K562 (cell line): Measurements from ENCODE around the gene SLC22A3. TPM values are rescaled to one million over a fixed set of nuclear protein-coding genes. Genes with fewer than 3 reads are reported as not detected.

Experiments
- ATAC-seq: fragments of 200-7000 bp; cut with Tn5 transposase; 3 replicates; pipeline ENCODE4 v1.9.1; 2020; ENCODE audit warnings: moderate library complexity
- BruUV-seq: library from RNA; stranded (reverse); fragments of 400-500 nt; replicated peaks from 2 replicates; lab custom pipeline; 2021; lab: Mats Ljungman, UMichigan
- CTCF ChIA-PET: fragments of 300-600 bp; formaldehyde crosslinking; extraction: SDS; loops from one replicate; lab custom pipeline; 2021; ENCODE audit warnings: low intra/inter-chr PET ratio; lab: Yijun Ruan, JAX
- POLR2A ChIA-PET: fragments of 300-600, 350-650 bp; sonication (Branson Sonifier 250); formaldehyde crosslinking; extraction: SDS; loops from one replicate; lab custom pipeline; 2021; ENCODE audit warnings: antibody characterized with exemption, inconsistent platforms; lab: Yijun Ruan, JAX
- DNase-seq, 4 experiments: peaks; one replicate each; pipeline versions ENCODE4 v3.0.0 to v3.0.0-alpha.2; 2011 to 2018; ENCODE audit warnings: low spot score in 3 of 4, mixed read lengths in 3 of 4; ENCODE audit errors: extremely low read depth in 1 of 4
- FAIRE-seq: peaks from 2 replicates; lab custom pipeline; 2011; peaks lifted over from hg19 to GRCh38; lab: Jason Lieb, UNC
- H2AFZ ChIP-seq: 2 replicates; pipeline ENCODE4 v1.6.0; 2011; ENCODE audit warnings: low read depth, low read length, control low read depth, inconsistent platforms
- H3K27ac ChIP-seq: fragments of 200-600 bp; 3 replicates; pipeline ENCODE4 v1.8.0; 2011; ENCODE audit warnings: low read depth, mild to moderate bottlenecking, control low read depth, inconsistent platforms, low read length, moderate library complexity, mixed read lengths; ENCODE audit errors: extremely low read depth
- H3K27me3 ChIP-seq, 2 experiments: fragments of 300-600 bp in 1 of 2; 2 replicates in 1 of 2; 3 replicates in 1 of 2; pipeline versions ENCODE4 v1.6.0 to v1.8.0; 2011; ENCODE audit warnings: inconsistent platforms in 2 of 2, low read length in 2 of 2, mild to moderate bottlenecking in 1 of 2, mixed read lengths in 1 of 2, moderate library complexity in 1 of 2; ENCODE audit not compliant: control insufficient read depth in 2 of 2, insufficient read depth in 2 of 2
- H3K36me3 ChIP-seq: fragments of 300-600 bp; 3 replicates; pipeline ENCODE4 v1.8.0; 2011; ENCODE audit warnings: mild to moderate bottlenecking, low read length, inconsistent platforms; ENCODE audit not compliant: control insufficient read depth, insufficient read depth
- H3K4me1 ChIP-seq, 2 experiments: fragments of 200-600 bp in 1 of 2; replicated peaks in 1 of 2; 2 replicates in 1 of 2; 3 replicates in 1 of 2; pipeline versions ENCODE4 v1.5.1 to v1.8.0; 2011; ENCODE audit warnings: inconsistent platforms in 2 of 2, low read length in 2 of 2, mild to moderate bottlenecking in 1 of 2, mixed read lengths in 1 of 2, moderate library complexity in 1 of 2; ENCODE audit not compliant: control insufficient read depth in 2 of 2, insufficient read depth in 2 of 2
- H3K4me2 ChIP-seq: 2 replicates; pipeline ENCODE4 v1.6.1; 2011; ENCODE audit warnings: low read length, control low read depth, inconsistent platforms, mixed read lengths; ENCODE audit not compliant: insufficient read depth
- H3K4me3 ChIP-seq: fragments of 200-600 bp; sonication (generic), shearing (Covaris generic); 2 replicates; pipeline ENCODE4 v1.5.1; 2016; ENCODE audit warnings: control low read depth, inconsistent platforms
- H3K79me2 ChIP-seq: fragments of 200-600 bp; 3 replicates; pipeline ENCODE4 v1.8.0; 2011; ENCODE audit warnings: low read length, inconsistent platforms; ENCODE audit not compliant: control insufficient read depth, insufficient read depth
- H3K9ac ChIP-seq, 2 experiments: 2 replicates each; pipeline versions ENCODE4 v1.6.0 to v1.6.1; 2011; ENCODE audit warnings: low read depth in 2 of 2, low read length in 2 of 2, control low read depth in 1 of 2, inconsistent platforms in 1 of 2, mild to moderate bottlenecking in 1 of 2, mixed read lengths in 1 of 2; ENCODE audit not compliant: insufficient read depth in 1 of 2
- H3K9me1 ChIP-seq: one replicate; pipeline ENCODE4 v1.6.0; 2011; ENCODE audit warnings: inconsistent platforms, mild to moderate bottlenecking, low read length, moderate library complexity; ENCODE audit not compliant: control insufficient read depth, insufficient read depth
- H3K9me3 ChIP-seq: replicated peaks from 2 replicates; pipeline ENCODE4 v1.5.1; 2011; ENCODE audit warnings: low read depth, low read length, inconsistent platforms; ENCODE audit not compliant: control insufficient read depth, insufficient read depth
- H4K20me1 ChIP-seq: replicated peaks from 2 replicates; pipeline ENCODE4 v1.6.1; 2011; ENCODE audit warnings: low read length, inconsistent platforms, mixed read lengths; ENCODE audit not compliant: control insufficient read depth, insufficient read depth
- ARNT ChIP-seq, 2 experiments: fragments of 450-650 bp; IDR thresholded peaks; 2 replicates each; pipeline ENCODE4 v1.6.1; 2016; ENCODE audit warnings: mild to moderate bottlenecking in 1 of 2
- CSDE1 ChIP-seq, 2 experiments: fragments of 450-650 bp; IDR thresholded peaks; 2 replicates each; pipeline ENCODE4 v1.6.1; 2016; ENCODE audit warnings: mild to moderate bottlenecking in 1 of 2
- JUNB ChIP-seq: fragments of 450-650 bp; formaldehyde crosslinking; conservative IDR thresholded peaks from 2 replicates; pipeline ENCODE4 v1.4.0; 2020; ENCODE audit warnings: mild to moderate bottlenecking
- MAFF ChIP-seq: IDR thresholded peaks from 2 replicates; pipeline ENCODE4 v1.6.1; 2012; ENCODE audit warnings: low read length, improper control_type of control experiment
- NR0B1 ChIP-seq: fragments of 450-650 bp; IDR thresholded peaks from one replicate; pipeline ENCODE4 v1.6.1; 2018; ENCODE audit warnings: mild to moderate bottlenecking, moderate library complexity; ENCODE audit not compliant: partially characterized antibody
- PHF20 ChIP-seq: fragments of 450-650 bp; IDR thresholded peaks from 2 replicates; pipeline ENCODE4 v1.6.1; 2018; ENCODE audit not compliant: partially characterized antibody
- RBM17 ChIP-seq: fragments of 200-400 bp; formaldehyde crosslinking; IDR thresholded peaks from 2 replicates; pipeline ENCODE4 v1.6.1; 2017; ENCODE audit warnings: low read depth, mild to moderate bottlenecking, low read length, borderline replicate concordance
- RCOR1 ChIP-seq, 2 experiments: IDR thresholded peaks; 2 replicates each; pipeline ENCODE4 v1.6.1; 2012; ENCODE audit warnings: low read depth in 2 of 2, low read length in 2 of 2, borderline replicate concordance in 1 of 2, improper control_type of control experiment in 1 of 2
- SMARCC2 ChIP-seq: fragments of 450-650 bp; IDR thresholded peaks from 2 replicates; pipeline ENCODE4 v1.6.1; 2017; ENCODE audit warnings: antibody characterized with exemption, moderate library complexity, mild to moderate bottlenecking, low read depth
- SPI1 ChIP-seq: IDR thresholded peaks from 2 replicates; pipeline ENCODE4 v1.6.1; 2011; ENCODE audit warnings: low read depth, low read length, control low read depth, borderline replicate concordance
- SRSF7 ChIP-seq: fragments of 200-400 bp; formaldehyde crosslinking; optimal IDR thresholded peaks from 2 replicates; pipeline ENCODE3; 2017; ENCODE audit warnings: mild to moderate bottlenecking, low read depth, low read length
- TGIF2 ChIP-seq: sonication (generic); formaldehyde crosslinking; IDR thresholded peaks from 2 replicates; pipeline ENCODE4 v1.8.1; 2022; ENCODE audit warnings: mild to moderate bottlenecking, missing genetic modification reagents, moderate library complexity
- ZNF124 ChIP-seq: sonication (generic); formaldehyde crosslinking; IDR thresholded peaks from 2 replicates; pipeline ENCODE4 v1.8.1; 2022; ENCODE audit warnings: missing genetic modification reagents
- ZNF146 ChIP-seq: IDR thresholded peaks from one replicate; pipeline ENCODE4 v1.6.1; 2018; ENCODE audit warnings: missing compliant biosample characterization; ENCODE audit not compliant: unreplicated experiment
- ZNF408 ChIP-seq: fragments of 250-450 bp; sonication (Bioruptor Pico); IDR thresholded peaks from 2 replicates; pipeline ENCODE4 v1.4.0; 2020; ENCODE audit warnings: low read depth, mild to moderate bottlenecking, moderate library complexity
- WGBS: fragments of 100-300 bp; shearing (Covaris generic); methylation state at CpG from one replicate; pipeline ENCODE4 v1.1.6; 2016; ENCODE audit warnings: low coverage, mixed read lengths; ENCODE audit not compliant: insufficient coverage; ENCODE audit errors: missing lambda C conversion rate; 5-methylcytosine and 5-hydroxymethylcytosine counted together
- in situ Hi-C: fragments of 300-500 bp; cut with MboI; formaldehyde crosslinking; loops from 4 replicates; pipeline ENCODE4 v1.15.0; 2018; ENCODE audit warnings: inconsistent platforms, mixed read lengths
- intact Hi-C: fragments of 100-400 bp; cut with micrococcal nuclease; formaldehyde crosslinking; loops from 2 replicates; pipeline ENCODE4 v1.14.2; 2022
- polyA plus RNA-seq, 8 experiments: library from polyadenylated mRNA; depleted of rRNA in 4 of 8; stranded (reverse) in 5 of 8; unstranded in 3 of 8; fragments of >200 nt; fragmentation: Nextera tagmentation in 2 of 8; fragmentation: Illumina TruSeq in 1 of 8; extraction: Ambion mirVana in 2 of 8; extraction: Trizol in 1 of 8; gene quantifications; 2 replicates each; pipeline versions ENCODE4 v1.2.1 to v1.2.3, GENCODE V29; 2011 to 2014; ENCODE audit warnings: inconsistent platforms in 1 of 8, missing spikeins in 1 of 8
- total RNA-seq, 7 experiments: library from RNA; depleted of rRNA in 6 of 7; stranded (reverse); fragments of >200 nt in 6 of 7; fragmentation: Illumina TruSeq in 2 of 7; extraction: Trizol in 2 of 7; gene quantifications; 2 replicates each; pipeline versions ENCODE4 v1.2.1 to v1.2.3, GENCODE V29; 2011 to 2021; ENCODE audit warnings: low replicate concordance in 1 of 7
- TF ChIP-seq, protein P1 (sequence below): fragments of 250-450 bp; sonication (Bioruptor Pico); IDR thresholded peaks from 2 replicates; pipeline ENCODE4 v1.4.0; 2020
- TF ChIP-seq, protein P2 (sequence below): fragments of 250-450 bp; sonication (Bioruptor Pico); IDR thresholded peaks from 2 replicates; pipeline ENCODE4 v1.6.1; 2021; ENCODE audit warnings: mild to moderate bottlenecking

Gene SLC22A3
- total and polyA plus RNA-seq, 9 of the 15 experiments (the other 6 are each of a cell fraction or from before 2014, with no cell fraction given) = not detected

DNA sequence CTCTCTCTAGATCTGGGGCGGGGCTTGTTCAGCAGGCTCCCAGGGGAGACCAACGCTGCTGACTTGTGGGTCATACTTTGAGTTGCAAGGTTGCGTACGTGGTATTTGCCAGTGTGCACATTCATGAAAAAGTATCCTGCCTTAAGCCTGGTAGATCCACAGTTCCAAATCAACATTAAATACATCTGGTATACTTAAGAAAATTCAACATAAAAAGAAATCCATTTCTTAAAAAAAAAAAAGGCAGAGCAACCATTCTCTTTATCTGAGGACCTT is 81.4 kb downstream of the SLC22A3 start:
- POLR2A ChIA-PET = no interaction called here
- Histone ChIP-seq H3K27me3 (peaks cover 6 to 10% of the 10 kb centered on the region in 2 experiments), H3K79me2 (no peaks in the 10 kb centered on the region), H3K27ac (no peak overlapping the region), H3K9ac (no peak overlapping the region), H3K4me1 (no peaks in the 10 kb centered on the region), H2AFZ (no peak overlapping the region), H3K4me3 (no peak overlapping the region)
- intact Hi-C loops = no loop called here
- DNase-seq = no peak
- TF ChIP-seq MAFF (no peak), ZNF146 (CRISPR knock-in tag) (no peak), TGIF2 (no peak), JUNB (CRISPR knock-in tag) (no peak), ZNF408 (CRISPR knock-in tag) (no peak), SPI1 (no peak), ZNF124 (no peak), RBM17 (no peak), ARNT (IDR thresholded peaks at IDR 0.05) (no peak), SMARCC2 (no peak), PHF20 (no peak), CSDE1 (IDR thresholded peaks at IDR 0.05) (no peak), NR0B1 (no peak), RCOR1 (IDR thresholded peaks at IDR 0.05; ENCODE audit: borderline replicate concordance in 1 of 2, low read depth in 2 of 2, low read length in 2 of 2) (no peak), SRSF7 (no peak)
- TF ChIP-seq, protein P1, sequence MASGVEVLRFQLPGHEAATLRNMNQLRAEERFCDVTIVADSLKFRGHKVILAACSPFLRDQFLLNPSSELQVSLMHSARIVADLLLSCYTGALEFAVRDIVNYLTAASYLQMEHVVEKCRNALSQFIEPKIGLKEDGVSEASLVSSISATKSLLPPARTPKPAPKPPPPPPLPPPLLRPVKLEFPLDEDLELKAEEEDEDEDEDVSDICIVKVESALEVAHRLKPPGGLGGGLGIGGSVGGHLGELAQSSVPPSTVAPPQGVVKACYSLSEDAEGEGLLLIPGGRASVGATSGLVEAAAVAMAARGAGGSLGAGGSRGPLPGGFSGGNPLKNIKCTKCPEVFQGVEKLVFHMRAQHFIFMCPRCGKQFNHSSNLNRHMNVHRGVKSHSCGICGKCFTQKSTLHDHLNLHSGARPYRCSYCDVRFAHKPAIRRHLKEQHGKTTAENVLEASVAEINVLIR = no peak
- TF ChIP-seq, protein P2, sequence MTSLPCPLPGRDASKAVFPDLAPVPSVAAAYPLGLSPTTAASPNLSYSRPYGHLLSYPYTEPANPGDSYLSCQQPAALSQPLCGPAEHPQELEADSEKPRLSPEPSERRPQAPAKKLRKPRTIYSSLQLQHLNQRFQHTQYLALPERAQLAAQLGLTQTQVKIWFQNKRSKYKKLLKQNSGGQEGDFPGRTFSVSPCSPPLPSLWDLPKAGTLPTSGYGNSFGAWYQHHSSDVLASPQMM (CRISPR knock-in tag) = no peak
- TF ChIP-seq, all 486 proteins: peak for 0
- no TSS peak for BruUV-seq
- no peaks in the 10 kb centered on the region for H4K20me1 ChIP-seq
- no peak for ATAC-seq
- H3K9me1 ChIP-seq = no peaks in the 10 kb centered on the region
- no peaks in the 10 kb centered on the region for H3K36me3 ChIP-seq
- CTCF ChIA-PET = no interaction called here
- no peak overlapping the region for H3K4me2 ChIP-seq
- FAIRE-seq = no peak
- no peaks in the 10 kb centered on the region for H3K9me3 ChIP-seq
- in situ Hi-C loops = no loop called here
- 0% methylated on average over 4 of the region's 4 CpGs for WGBS
